DMS 273 (cell line): ENCODE measurements around the gene NUCB1.
A peak's percentile ranks its signal among the peaks of the same experiment; 100 is the strongest.
"Not testable (repeated sequence)": the region's sequence is repeated elsewhere in the genome, so short reads cannot be mapped to it uniquely, and the experiment has no call there.

Experiments
- DNase-seq: peaks from one replicate; lab custom pipeline; 2025; ENCODE audit not compliant: unreplicated experiment; lab: John Stamatoyannopoulos, UW

Gene NUCB1

GRCh38 chr19:48899781-48900476, at the start of gene NUCB1:
Gene NUCB1, plus strand, starts transcription at chr19:48900312. Its CDS starts 485 bp downstream, at chr19:48900797.
- DNase-seq = peak; percentile 100

- no peak for DNase-seq
These were observed 47.8 kb upstream of the NUCB1 start for GRCh38 chr19:48852292-48852691.

GRCh38 chr19:48853483-48853882, 46.6 kb upstream of the NUCB1 start:
- DNase-seq = no peak

- no peak for DNase-seq
These were observed 46.0 kb upstream of the NUCB1 start for GRCh38 chr19:48854103-48854502.

GRCh38 chr19:48856921-48857320, 43.2 kb upstream of the NUCB1 start:
- DNase-seq = no peak

GRCh38 chr19:48858984-48859710, 41.0 kb upstream of the NUCB1 start:
- no peak for DNase-seq

GRCh38 chr19:48859711-48860572, 40.2 kb upstream of the NUCB1 start:
- DNase-seq = no peak

GRCh38 chr19:48861313-48861712, 38.8 kb upstream of the NUCB1 start:
- no peak for DNase-seq

- no peak for DNase-seq
These were observed 37.3 kb upstream of the NUCB1 start for GRCh38 chr19:48862827-48863226.

- DNase-seq = no peak
These were observed 33.4 kb upstream of the NUCB1 start for GRCh38 chr19:48866692-48867091.

- no peak for DNase-seq
These were observed 32.9 kb upstream of the NUCB1 start for GRCh38 chr19:48867123-48867745.

- no peak for DNase-seq
These were observed 32.4 kb upstream of the NUCB1 start for GRCh38 chr19:48867746-48868113.

- DNase-seq = peak; percentile 72
These were observed 31.8 kb upstream of the NUCB1 start, which contains the start of gene PLEKHA4 for GRCh38 chr19:48868114-48868886. Gene PLEKHA4, minus strand, starts transcription at chr19:48868617. Its CDS starts 997 bp downstream, at chr19:48867620.

GRCh38 chr19:48870048-48870447, 30.1 kb upstream of the NUCB1 start:
- DNase-seq = no peak

GRCh38 chr19:48871471-48872181, 28.5 kb upstream of the NUCB1 start:
- not testable (repeated sequence) for DNase-seq

- DNase-seq = peak; percentile 99
These were observed 27.8 kb upstream of the NUCB1 start, which contains the start of gene PPP1R15A for GRCh38 chr19:48872182-48872883. Gene PPP1R15A, plus strand, starts transcription at chr19:48872421. Its CDS starts 813 bp downstream, at chr19:48873234.

GRCh38 chr19:48872884-48873475, 27.1 kb upstream of the NUCB1 start:
- DNase-seq = peak; percentile 88

- no peak for DNase-seq
These were observed 26.4 kb upstream of the NUCB1 start for GRCh38 chr19:48873476-48874302.
